PC-3 (cell line): ENCODE measurements around the gene COX15.

ENCODE experiments used
- CTCF ChIP-seq: fragments of 300-600 bp; sonication (generic); conservative IDR thresholded peaks from 2 replicates; pipeline ENCODE4 v1.5.1; 2017; ENCODE audit warnings: antibody characterized with exemption, low read depth, mild to moderate bottlenecking, low read length
- EZH2 ChIP-seq: fragments of 300-600 bp; sonication (generic); IDR thresholded peaks from one replicate; pipeline ENCODE4 v1.6.1; 2017; ENCODE audit warnings: antibody characterized with exemption, mild to moderate bottlenecking, low read length; ENCODE audit not compliant: unreplicated experiment

- TF ChIP-seq CTCF (no peak), EZH2 (no peak)
Measured at GRCh38 chr10:99758211-99758891, 26.4 kb upstream of the COX15 start.
